Parathyroid adenoma (tissue), 2 donors: ENCODE results near the gene RAB36.
A peak's percentile ranks its signal among the peaks of the same experiment; 100 is the strongest.

Source experiments
- H2AFZ ChIP-seq: fragments of 300-600 bp; sonication (generic); one replicate; pipeline ENCODE4 v1.7.0; 2017; ENCODE audit warnings: antibody characterized with exemption, mild to moderate bottlenecking
- H3K27ac ChIP-seq: fragments of 300-600 bp; sonication (generic); one replicate; pipeline ENCODE4 v1.7.0; 2017
- H3K27me3 ChIP-seq: fragments of 300-600 bp; sonication (generic); one replicate; pipeline ENCODE4 v1.7.0; 2017; ENCODE audit warnings: low read length; ENCODE audit not compliant: control insufficient read depth, insufficient read depth
- H3K36me3 ChIP-seq: fragments of 300-600 bp; sonication (generic); one replicate; pipeline ENCODE4 v1.7.0; 2017; ENCODE audit warnings: low read length; ENCODE audit not compliant: control insufficient read depth, insufficient read depth
- H3K4me1 ChIP-seq: fragments of 300-600 bp; sonication (generic); one replicate; pipeline ENCODE4 v1.7.0; 2017; ENCODE audit warnings: control low read depth
- H3K4me2 ChIP-seq: fragments of 300-600 bp; sonication (generic); one replicate; pipeline ENCODE4 v1.7.0; 2017; ENCODE audit warnings: low read length
- H3K4me3 ChIP-seq: fragments of 300-600 bp; sonication (generic); one replicate; pipeline ENCODE4 v1.7.0; 2017; ENCODE audit warnings: low read depth, low read length
- H3K79me2 ChIP-seq: fragments of 300-600 bp; sonication (generic); one replicate; pipeline ENCODE4 v1.7.0; 2017; ENCODE audit warnings: control low read depth
- H3K9ac ChIP-seq: fragments of 300-600 bp; sonication (generic); one replicate; pipeline ENCODE4 v1.7.0; 2017; ENCODE audit warnings: mild to moderate bottlenecking
- H3K9me3 ChIP-seq: fragments of 300-600 bp; sonication (generic); one replicate; pipeline ENCODE4 v1.7.0; 2017; ENCODE audit warnings: low read length; ENCODE audit not compliant: control insufficient read depth
- TF ChIP-seq, protein P1 (sequence below): fragments of 300-600 bp; sonication (generic); IDR thresholded peaks from one replicate; pipeline ENCODE4 v1.7.0; 2017; ENCODE audit warnings: antibody characterized with exemption, mild to moderate bottlenecking
- donor health status: primary hyperparathyroidism.

The RAB36 gene

DNA sequence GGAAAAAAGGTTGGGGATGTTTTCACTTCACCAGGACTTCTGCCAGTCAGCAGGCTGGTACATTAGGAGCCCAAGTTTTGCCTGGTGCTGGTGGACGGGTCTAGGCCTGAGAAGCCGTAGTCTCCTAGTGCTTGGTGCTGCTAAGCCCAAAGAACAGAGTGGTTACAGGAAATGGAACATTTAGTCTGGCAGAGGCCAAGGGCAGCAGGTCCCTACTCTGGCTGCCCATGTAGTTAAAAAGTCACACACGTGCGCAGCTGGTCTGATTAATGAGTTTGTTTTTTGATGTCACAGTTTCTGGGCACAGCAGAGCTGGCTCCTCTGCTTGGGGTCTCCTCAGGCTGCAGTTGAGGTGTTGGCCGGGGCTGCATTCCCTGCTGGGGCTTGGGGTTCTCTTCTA is 55.6 kb downstream of the RAB36 start:
- no peak overlapping the region for H3K9ac ChIP-seq
- no peaks in the 10 kb centered on the region for H3K9me3 ChIP-seq
- H3K79me2 ChIP-seq: peaks cover 7% of the 10 kb centered on the region
- no peaks in the 10 kb centered on the region for H3K27me3 ChIP-seq
- H2AFZ ChIP-seq: no peak overlapping the region
- no peak overlapping the region for H3K4me2 ChIP-seq
- TF ChIP-seq, protein P1, sequence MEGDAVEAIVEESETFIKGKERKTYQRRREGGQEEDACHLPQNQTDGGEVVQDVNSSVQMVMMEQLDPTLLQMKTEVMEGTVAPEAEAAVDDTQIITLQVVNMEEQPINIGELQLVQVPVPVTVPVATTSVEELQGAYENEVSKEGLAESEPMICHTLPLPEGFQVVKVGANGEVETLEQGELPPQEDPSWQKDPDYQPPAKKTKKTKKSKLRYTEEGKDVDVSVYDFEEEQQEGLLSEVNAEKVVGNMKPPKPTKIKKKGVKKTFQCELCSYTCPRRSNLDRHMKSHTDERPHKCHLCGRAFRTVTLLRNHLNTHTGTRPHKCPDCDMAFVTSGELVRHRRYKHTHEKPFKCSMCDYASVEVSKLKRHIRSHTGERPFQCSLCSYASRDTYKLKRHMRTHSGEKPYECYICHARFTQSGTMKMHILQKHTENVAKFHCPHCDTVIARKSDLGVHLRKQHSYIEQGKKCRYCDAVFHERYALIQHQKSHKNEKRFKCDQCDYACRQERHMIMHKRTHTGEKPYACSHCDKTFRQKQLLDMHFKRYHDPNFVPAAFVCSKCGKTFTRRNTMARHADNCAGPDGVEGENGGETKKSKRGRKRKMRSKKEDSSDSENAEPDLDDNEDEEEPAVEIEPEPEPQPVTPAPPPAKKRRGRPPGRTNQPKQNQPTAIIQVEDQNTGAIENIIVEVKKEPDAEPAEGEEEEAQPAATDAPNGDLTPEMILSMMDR: no peak
- H3K27ac ChIP-seq: no peak overlapping the region
- no peaks in the 10 kb centered on the region for H3K36me3 ChIP-seq
- H3K4me1 ChIP-seq: peaks cover 12% of the 10 kb centered on the region
- H3K4me3 ChIP-seq: no peak overlapping the region

DNA sequence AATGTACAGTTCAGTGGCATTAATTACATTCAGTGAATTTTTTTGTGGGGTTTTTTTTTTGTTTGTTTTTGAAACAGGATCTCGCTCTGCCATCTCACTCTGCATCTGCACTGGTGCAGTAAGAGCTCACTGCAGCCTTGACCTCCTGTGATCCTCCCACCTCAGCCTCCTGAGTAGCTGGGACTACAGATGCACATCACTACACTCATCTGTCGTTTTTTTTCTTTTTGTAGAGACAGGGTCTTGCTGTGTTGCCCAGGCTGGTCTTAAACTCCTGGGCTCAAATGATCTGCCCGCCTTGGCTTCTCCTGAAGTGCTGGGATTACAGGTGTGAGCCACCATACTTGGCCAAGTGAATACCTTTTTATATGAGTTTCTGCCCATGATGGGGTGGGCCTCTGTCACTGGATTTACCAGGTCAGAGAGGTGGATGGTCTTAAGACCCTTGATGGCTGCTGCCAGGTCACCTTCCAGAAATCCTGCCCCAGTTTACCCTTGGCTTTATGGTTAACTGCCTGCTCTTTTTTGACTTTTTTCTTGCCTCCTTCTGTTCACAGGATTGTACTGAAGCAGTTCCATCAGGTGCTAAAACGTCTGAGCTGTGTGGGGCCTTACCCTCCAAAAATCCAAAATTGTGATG is 57.7 kb downstream of the RAB36 start:
- H3K9ac ChIP-seq: no peak overlapping the region
- no peaks in the 10 kb centered on the region for H3K9me3 ChIP-seq
- no peak overlapping the region for H3K4me2 ChIP-seq
- no peak overlapping the region for H3K27ac ChIP-seq
- no peaks in the 10 kb centered on the region for H3K27me3 ChIP-seq
- H2AFZ ChIP-seq: no peak overlapping the region
- TF ChIP-seq, protein P1: no peak
- H3K36me3 ChIP-seq: no peaks in the 10 kb centered on the region
- H3K4me1 ChIP-seq: peaks cover 12% of the 10 kb centered on the region
- no peak overlapping the region for H3K4me3 ChIP-seq
- no peaks in the 10 kb centered on the region for H3K79me2 ChIP-seq

DNA sequence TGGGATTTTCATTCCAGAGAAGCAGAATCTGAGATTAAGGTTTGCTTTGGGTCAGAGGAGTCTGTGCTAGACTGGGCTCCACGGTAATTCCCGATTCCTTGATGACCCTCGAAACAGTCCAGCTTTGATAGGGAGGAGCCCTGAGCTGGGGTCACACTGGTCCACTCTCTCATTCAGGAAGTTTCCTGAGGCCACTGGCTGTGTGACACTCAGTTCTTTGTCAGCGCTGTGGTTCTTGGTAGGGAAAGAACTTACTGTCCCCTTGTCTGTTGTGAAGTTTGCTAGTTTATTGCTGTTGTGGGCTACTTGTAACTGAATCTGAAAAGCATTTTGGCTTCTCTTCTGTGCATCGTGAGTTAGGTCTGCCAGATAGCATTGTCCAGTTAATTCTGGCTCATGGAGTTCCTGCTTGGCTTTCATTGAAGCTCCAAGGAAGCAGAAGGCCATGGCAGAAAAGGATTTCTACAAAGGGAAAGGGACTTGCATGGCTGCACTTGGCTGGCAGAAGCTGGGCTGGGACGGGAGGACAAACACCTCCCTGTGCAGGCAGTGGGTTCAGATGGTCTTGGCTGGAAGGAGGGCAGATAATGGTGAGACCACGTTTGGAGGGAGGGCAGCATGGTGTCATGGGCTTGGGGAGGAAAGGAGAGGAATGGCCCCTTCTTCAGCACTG is 58.3 kb downstream of the RAB36 start:
- no peak overlapping the region for H3K4me3 ChIP-seq
- H3K9me3 ChIP-seq: no peaks in the 10 kb centered on the region
- no peaks in the 10 kb centered on the region for H3K27me3 ChIP-seq
- peak overlapping the region; percentile 11 for H3K4me2 ChIP-seq
- no peaks in the 10 kb centered on the region for H3K36me3 ChIP-seq
- no peak overlapping the region for H3K9ac ChIP-seq
- peaks cover 12% of the 10 kb centered on the region for H3K4me1 ChIP-seq
- H2AFZ ChIP-seq: no peak overlapping the region
- TF ChIP-seq, protein P1: no peak
- H3K27ac ChIP-seq: no peak overlapping the region
- no peaks in the 10 kb centered on the region for H3K79me2 ChIP-seq

DNA sequence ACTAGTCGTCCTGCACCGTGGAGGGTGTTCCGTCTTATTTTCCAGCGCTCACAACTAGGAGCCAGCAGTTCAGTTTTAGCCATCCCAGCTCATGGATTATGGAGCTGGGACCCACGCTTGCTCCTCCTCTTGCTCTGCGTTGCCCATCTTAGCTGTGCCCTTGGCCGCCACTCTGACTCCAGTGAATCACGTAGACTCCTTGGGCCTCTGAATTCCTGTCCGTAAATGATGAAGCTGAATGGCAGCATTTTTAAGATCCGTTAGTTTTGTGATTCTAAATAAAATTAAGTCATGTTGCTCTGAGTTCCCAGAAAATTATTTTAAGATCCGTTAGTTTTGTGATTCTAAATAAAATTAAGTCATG is 58.8 kb downstream of the RAB36 start:
- Histone ChIP-seq H2AFZ (no peak overlapping the region), H3K4me3 (peak overlapping the region; percentile 39), H3K4me2 (peak overlapping the region; percentile 36), H3K36me3 (no peaks in the 10 kb centered on the region), H3K27ac (no peak overlapping the region), H3K9me3 (no peaks in the 10 kb centered on the region), H3K27me3 (no peaks in the 10 kb centered on the region), H3K4me1 (peaks cover 12% of the 10 kb centered on the region), H3K9ac (no peak overlapping the region), H3K79me2 (no peaks in the 10 kb centered on the region)
- TF ChIP-seq, protein P1: no peak
